Urothelium cell line (cell line): ENCODE measurements around the gene TMCC1.

Source experiments
- DNase-seq: peaks from one replicate; pipeline ENCODE4 v3.0.0; 2011; ENCODE audit warnings: low spot score, mixed read lengths
- FAIRE-seq: peaks from 2 replicates; lab custom pipeline; 2011; peaks lifted over from hg19 to GRCh38; lab: Jason Lieb, UNC

The TMCC1 gene

DNA sequence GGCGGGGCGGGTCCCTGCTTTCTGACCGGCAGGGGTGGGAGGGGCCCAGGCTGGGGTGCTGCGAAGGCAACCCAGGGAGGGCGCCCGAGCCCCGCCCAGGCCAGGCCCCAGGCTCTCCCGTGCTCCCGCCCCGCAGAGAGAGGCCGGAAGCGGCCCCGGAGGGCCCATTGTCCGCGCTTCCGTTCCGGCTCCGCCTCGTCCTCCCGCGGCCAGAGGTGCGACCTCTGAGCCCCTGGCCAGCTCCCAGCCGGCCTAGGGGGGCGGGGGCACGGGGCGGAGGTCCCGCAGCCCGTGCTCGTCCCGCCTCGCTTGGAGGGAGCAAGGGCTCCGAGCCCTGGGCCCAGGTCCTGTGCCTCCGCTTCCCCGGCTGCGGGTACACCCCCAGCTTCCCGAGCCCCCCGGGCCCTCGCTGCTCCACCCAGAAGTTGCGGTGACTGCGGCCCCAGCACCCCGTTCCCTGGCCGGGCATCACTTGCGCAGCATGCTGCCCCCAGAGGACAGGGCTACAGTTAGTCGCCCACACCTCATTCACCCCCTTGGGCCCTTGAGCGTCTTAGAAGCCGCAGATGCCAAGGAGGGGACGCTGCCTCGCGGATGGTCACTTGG, 266.7 kb downstream of the TMCC1 start:
- FAIRE-seq (peak; percentile 35), DNase-seq (peak; percentile 96)

DNA sequence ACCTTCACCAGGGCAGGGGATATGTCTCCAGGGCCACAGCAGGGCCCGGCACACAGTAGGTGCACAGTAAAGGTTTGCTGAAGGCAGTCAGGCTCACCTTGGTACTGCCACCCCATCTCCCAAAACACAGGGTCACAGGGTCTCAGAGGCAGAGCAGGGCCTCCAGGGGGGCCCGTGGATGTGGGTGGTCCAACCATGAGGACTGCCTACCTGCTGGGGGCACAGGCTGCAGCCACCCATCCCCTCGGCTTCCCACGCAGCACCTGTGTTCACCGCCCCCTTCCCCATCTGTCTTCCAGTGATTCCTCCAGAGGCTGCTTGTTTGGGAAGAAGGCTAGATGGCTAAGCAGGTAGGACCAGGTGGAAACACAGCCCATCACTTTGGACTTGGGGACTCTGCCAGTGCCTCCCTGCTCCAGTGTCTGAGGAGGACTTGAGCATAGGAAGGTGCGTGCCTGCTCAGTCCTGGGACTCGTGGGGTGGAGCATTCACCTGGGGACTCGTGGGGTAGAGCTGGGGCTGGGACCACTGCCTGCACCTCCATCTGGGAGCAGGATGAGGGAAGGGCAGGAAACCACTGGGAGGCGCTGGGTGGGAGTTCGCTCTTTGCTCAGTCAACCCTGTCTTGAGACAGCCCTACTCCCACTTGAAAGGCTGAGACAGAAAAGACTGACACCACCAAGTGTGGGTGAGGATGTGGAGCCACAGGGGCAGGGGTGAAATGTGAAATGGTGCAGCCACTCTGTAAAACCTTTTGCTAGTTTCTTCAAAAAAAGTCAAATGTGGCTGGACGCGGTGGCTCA, 268.2 kb downstream of the TMCC1 start:
- FAIRE-seq (no peak), DNase-seq (peak; percentile 56)

DNA sequence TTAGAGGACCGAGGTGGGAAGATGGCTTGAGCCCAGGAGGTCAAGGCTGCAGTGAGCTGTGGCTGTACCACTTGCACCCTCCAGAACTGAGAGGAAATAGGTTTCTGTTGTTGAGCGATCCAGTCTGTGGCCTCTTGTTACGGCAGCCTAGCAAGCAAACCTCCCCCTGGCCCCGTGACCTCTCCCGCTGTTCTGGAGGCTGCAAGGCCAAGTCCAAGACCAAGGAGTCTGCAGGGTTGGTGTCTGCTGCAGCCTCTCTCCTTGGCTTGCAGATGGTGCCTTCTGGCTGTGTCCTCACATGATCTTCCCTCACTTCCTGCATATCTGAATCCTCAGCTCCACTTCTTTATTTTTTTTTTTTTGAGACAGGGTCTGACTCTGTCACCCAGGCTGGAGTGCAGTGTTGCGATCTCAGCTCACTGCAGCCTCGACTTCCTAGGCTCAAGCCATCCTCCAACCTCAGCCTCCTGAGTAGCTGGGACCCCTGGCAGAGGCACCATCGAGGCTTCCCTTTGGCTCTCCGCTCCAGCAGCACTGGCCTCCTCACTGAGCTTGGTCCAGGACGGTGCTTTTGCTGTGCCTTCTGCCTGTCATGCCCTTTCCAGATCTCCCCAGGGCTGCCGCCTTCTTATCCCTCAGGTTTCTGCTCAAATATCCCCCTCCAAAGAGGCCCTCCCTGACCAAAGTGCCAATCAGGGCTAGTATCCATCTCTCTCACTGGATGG, 269.0 kb downstream of the TMCC1 start:
- no peak for FAIRE-seq
- no peak for DNase-seq

DNA sequence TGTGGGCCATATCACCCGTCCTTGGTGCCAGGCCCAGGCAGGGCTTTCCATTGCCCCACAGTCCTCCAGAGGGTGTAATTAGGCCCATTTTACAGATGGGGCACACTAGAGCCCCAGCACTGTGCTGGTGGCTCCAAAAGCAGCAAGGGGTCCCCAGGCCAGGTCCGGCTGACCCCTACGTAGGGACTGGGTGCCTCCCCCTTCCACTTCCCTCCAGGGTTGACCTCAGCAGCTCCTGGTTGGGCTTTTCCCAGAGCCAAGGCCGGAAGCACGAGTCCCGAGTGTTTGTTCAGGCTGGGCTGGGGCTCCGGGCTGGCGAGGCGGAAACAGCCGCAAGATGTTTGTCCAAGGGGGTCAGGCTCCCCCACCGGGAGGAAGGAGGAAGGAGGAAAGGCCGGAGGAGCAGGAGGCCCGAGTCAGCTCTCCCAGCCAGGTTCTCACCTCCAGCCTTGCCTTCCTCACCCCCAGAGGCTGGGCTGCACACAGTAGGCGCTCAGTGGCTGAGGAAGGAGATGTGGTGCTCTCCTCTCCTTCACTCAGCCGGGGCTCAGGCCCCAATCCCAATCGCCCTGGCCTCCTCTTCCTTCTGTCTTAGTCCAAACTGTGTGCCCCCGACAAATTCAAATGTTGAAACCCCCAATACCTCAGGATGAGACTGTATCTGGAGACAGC, 269.9 kb downstream of the TMCC1 start:
- FAIRE-seq (no peak), DNase-seq (no peak)

DNA sequence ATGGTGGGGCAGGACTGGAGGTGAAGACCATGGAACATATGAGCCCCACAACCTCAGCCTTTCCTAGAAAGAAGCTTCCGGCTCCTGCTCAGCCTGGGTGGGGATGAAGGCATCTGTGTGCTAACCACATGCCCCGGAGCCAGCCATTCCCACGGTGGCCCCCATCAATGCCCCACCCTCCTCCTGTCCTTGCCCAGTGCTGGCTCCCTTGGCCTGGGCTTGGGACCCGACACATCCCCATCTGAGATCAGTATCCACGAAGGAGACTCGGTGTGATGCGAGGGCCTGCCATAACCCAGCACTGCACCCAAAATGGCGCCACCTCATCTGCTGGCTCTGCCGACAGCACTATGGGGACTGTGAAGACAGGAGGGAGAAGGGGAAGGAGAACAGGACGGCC, 270.6 kb downstream of the TMCC1 start:
- no peak for FAIRE-seq
- no peak for DNase-seq

DNA sequence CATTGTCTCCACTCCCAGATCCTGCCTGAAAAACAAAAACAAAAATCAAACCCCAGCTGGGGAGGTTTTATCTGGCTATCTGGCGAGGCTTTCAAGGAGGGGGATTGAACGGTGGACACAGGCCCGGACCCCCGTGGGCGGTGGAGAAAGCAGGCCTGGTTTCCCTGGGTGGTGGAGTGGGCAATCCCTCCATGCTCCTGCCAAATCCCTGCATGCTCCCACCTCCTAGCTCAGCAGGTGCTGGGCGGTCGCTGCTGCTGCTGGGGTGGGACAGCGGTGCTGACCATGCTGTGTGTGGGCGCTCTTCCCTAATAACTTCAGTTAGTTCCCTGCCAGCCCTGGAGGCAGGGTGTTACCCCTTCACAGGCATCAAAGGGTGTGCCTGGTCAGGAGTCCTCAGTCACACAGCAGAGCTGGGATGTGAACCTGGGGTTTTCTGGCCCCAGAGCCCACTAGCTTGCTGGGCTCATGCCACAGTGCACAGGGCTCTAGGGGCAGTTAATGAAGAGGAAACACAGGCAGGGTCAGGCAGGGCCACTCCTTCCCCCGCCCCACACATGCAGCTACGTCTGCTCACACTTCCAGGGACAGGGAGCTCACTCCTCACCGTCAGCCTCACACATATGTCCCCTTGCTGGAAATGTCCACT, 271.2 kb downstream of the TMCC1 start:
- DNase-seq (no peak), FAIRE-seq (no peak)

DNA sequence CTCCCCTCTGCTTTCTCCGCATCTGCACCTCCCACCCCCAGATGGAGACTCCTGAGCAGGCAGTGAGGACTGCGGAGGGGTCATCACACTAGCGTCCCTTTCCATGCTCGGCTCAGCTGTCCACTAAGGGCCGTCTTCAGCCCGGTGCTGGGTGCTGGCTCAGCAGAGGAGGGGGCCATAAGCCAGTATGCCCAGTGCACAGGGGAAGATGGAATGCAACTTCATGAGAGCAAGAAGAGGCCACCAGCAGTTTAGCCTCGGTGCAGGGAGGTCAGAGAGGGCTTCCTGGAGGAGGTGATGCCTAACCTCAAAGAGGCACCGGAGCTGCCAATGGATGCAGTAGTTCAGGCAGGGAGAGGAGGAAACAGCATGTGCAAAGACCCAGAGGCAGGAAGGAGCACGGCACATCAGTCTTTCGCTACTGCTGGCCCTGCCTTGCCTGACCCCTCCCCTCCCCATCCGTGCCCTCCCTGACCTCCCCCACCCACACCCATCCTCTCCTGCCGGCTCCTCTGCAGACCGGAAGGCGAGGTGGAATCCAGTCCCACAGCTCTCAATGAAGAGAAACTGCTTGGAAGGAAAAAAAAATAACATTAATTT, 271.8 kb downstream of the TMCC1 start:
- DNase-seq (no peak), FAIRE-seq (no peak)

DNA sequence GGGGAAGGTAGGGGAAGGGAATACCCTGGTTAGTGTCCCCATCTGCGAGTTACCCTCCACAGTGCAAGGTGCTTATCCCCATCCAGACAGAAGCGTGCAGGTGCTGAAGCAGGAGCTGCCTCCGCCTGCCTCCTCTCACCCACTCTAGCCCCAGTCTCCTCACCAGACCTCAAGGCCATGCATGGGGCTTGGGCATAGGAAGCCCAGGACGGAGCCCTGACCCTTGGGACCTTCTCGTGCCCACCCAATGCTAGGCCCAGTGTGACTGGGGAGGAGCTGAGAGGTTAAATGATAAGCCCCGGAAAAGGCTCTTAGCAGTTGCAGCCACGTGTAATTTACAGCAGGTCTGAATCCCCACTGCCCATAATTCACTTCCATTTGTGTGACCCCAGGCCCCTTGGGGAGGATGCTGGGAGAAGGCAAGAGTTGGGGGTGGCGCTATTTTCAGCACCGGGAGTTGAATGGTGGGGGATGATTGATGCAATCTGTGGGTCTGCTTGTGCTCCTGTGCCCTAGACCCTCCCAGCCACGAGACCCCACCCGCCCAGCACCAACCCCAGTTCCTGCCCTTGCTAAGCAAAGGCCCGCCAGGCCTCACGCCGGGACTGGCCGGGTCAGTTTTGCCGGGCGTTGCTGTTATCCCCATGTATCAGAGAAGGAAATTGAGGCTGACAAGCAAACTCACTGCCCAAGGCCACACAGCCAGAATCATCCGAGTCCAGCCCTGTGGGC, 272.5 kb downstream of the TMCC1 start:
- DNase-seq (no peak), FAIRE-seq (no peak)

DNA sequence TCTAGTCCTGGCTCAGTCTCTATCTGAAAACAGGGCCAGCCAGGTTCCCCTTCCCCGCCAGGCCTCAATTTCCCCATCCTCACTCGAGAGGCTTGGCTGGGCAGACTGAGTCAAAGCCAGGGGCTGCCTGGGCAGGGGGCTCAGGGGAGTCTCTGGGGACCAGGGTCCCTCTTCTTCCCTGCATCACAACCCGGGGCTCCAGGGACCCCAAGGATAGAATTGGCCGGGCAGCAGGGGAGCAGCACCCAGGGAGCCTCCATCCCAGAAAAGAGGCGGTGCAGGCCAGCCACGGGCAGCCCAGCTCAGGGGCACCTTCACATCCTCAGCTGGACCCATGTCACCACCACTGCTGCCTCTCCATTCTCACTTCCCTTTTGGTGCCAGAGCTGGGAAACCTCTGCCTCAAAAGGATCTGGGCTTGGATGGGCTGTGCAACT, 273.8 kb downstream of the TMCC1 start:
- DNase-seq: no peak
- FAIRE-seq: no peak

DNA sequence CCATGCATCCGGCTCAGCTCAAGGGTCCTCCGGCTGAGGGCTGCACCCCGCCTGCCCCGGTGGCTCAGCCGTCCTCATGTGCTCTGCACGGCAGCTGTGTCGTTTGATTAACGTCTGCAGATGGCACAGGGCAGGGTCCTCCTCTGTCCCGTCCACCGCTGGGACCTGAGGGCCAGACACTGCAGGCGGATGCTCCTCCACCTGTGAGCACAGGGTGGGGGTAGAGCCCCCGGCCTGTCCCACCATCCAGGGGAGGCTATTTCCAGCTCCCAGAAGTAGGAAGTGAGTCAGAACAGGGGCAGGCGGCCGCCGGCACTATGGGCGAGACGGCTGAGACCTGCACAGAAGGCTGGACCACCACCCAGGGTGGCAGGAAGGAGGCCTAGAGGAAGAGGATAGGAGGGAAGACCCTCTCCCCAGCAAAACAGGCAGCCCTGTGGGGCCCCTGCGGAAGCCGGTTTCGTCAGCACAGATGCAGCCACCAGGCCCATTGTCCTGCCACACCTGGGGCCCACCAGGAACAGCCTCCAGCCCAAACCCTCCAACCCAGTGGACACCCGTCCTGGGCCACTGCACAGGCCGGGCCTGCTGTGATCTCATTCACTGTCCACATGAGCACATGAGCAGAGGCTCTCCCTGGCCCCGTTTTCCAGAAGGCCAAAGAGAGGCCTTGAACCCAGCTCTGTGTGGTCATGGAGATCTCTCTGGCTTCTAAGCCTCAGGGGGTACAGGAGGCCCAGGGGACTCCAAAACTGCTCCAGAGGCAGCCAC, 274.4 kb downstream of the TMCC1 start:
- FAIRE-seq (peak; percentile 20), DNase-seq (no peak)

DNA sequence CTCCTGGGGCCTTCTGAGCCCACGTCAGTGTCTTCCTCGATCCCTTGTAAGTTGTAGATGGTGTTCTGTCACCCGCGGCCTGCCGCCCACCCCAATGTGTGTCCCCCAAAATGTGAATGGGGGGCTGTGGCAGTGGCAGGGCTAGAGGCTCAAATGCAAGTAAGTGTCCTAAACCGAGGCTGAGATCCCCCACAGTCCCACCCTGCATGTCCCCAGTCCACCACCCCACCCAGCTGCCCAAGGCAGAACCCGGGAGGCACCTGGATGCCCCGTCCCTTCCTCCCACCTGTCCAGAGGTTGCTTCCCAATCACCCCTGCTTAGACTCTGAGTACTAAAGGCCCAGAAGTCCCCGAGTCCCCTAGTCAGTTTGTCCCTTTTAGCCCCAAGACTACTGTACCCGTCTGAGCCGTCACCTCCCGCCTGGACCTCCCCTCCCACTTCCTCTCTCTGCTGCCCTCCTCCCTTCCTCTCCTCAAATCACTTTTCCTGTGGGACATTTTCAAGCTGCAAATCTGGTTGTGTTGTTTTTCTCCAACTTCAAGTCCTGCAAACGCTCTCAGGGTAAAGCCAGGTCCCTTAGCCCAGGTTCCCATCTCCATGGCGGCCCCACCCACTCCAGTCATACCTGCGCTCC, 275.2 kb downstream of the TMCC1 start:
- FAIRE-seq (no peak), DNase-seq (no peak)

DNA sequence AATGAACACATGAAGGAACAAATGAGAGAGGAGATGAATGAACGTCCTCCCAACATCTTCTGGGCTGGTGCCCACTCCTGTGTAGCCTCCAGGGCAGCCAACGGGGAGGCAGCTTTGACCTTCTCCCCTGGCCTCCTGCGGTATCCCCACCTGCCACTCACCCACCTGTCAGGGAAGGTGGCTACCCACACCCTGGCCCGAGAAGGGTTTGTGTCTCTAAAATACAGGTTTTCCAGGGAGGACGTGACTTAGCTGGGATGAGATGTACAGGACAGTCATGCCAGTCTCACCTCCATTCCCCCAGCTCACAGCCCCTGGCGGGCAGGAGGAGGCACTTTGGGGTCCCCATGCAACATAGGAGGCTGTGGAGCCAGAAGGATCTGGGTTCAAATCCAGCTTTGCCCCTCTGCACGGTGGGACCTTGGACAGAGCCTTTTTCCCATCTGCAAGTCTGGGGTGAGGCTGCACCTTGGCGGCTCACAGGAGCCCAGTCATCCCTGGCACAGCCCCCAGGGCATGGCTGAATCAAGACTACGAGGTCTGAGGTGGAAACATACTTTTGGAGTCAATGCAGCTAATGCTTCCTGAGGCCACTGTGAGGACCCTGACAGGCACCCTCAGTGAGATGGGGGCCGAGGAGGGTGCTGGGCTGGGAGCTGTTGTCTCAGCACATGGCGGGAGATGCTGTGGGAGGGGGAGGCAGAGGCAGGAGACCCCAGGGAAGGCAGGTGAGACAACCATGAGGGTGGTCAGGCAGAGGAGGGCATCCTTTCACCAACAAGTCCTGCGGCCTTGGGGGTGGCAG, 275.9 kb downstream of the TMCC1 start:
- no peak for FAIRE-seq
- DNase-seq: no peak

DNA sequence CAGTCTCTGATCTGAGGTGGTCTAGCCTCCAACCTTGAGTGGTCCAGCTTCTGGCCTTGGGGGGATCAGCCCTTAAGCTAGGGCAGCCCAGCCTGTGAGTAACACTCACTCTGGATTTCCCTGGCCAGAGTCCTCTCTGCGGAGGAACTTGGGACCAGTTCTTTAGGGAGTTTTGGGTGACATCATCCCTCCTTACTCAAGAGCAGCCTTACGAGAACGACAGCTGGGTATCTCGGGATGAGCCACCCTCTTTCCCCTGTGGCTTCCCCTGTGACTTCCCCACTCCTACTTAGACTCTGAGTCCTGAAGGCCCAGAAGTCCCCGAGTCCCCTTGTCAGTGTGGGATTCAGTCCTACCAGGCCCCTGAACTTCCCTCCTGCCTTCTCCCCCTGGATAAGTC, 276.8 kb downstream of the TMCC1 start:
- FAIRE-seq (no peak), DNase-seq (no peak)

DNA sequence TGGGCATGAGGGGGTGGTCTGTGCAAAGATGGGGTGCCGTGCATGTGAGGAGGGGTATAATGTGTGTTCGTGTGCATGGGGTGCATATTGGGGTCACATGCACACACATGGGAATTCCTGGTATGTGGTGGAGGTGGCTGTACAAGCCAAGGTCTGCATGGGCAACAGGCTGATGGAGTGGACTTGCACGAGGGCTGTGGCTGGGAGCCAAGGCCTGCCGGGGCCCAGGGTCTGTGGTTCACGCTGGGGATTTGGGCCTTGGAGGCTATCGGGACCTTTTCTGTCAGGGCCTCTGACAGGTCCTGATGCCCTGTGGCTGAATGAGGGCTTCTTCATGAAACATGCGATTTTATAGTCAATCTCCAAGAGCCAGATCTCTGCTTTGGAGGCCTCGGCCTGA, 277.2 kb downstream of the TMCC1 start:
- DNase-seq (no peak), FAIRE-seq (no peak)

DNA sequence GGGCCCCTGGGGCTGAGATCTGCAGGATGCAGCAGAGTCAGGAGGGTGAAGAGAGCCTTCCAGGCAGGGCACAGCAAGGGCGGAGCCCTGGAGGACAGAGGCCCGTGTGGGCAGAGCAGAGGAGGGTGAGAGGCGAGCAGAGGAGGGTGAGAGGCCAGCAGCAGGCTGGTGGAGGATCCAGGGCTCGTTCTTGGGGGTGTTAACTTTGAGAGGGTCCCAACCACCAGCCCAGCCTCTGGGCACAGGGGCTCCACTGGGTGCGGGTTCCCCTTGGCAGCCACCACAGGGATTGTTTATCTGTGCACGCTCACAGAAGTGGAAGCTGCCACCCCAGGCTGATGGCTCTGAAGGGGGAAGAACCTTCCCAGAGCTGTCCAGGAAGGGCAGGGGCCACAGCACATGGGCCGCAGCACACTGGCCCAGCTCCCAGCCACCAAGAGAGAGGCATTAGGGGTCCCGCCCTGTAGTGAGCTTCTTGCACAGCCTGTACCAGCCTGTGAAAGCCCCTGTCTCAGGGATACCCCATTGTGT, 277.7 kb downstream of the TMCC1 start:
- FAIRE-seq: no peak

DNA sequence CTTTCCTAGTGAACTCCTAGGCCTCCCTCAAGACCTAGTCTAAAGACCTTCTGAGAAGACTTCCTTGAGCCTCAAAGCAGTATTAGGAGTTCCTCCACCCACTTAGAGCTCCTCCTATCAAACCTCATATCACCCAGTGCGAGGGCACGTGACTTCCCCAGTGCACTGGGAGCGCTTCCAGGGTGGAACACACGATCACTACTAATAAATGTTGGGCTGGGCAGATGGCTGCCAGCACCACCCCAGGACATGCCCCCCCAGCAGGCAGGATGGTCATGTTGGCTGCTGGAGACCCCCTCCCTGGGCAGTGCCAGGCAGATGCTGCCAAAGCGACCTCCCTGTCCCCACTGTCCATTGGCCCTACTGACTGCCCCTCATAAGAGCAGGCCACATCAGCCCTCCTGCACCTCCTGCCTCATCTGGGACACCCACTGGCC, 278.6 kb downstream of the TMCC1 start:
- no peak for DNase-seq
- FAIRE-seq: no peak

More for the DNA sequence above, 277.7 kb downstream of the TMCC1 start:
- no peak for DNase-seq

DNA sequence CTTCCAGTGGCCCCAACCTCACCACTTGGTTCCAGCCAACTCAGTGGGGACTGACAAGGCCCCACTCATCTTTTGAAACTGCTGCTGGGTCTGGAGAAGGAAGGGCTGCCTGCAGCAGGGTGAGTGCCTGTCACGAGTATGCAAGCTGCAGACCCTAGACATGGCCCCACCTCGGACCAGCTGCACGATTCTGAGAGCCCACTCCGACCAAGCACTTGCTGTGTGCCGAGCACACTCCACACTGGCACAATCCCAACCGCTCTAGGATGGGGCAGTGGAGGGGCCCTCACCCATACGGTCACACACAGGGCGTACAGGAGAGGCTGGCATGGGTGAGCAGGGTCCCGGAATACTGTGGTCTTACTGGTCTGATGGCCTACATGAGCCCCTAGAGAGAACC, 279.1 kb downstream of the TMCC1 start:
- DNase-seq (no peak), FAIRE-seq (no peak)
